OCI-LY1 (cell line): Measurements from ENCODE around the gene CNOT3.

Experiments used
- H2AFZ ChIP-seq: fragments of 200-600 bp; sonication (generic), shearing (Covaris generic); 2 replicates; pipeline ENCODE4 v1.6.0; 2014; ENCODE audit warnings: antibody characterized with exemption, mild to moderate bottlenecking, low read length
- H3F3A ChIP-seq: fragments of 200-600 bp; sonication (generic), shearing (Covaris generic); 2 replicates; pipeline ENCODE4 v1.6.0; 2014; ENCODE audit warnings: mild to moderate bottlenecking, antibody characterized with exemption, low read length, moderate library complexity; ENCODE audit not compliant: insufficient read depth
- H3K27ac ChIP-seq: fragments of 200-600 bp; sonication (generic); 2 replicates; pipeline ENCODE4 v1.5.1; 2014; ENCODE audit warnings: low read length, mixed run types, mild to moderate bottlenecking, low read depth; ENCODE audit not compliant: poor library complexity, severe bottlenecking
- H3K27me3 ChIP-seq: fragments of 200-600 bp; sonication (generic); 2 replicates; pipeline ENCODE4 v1.6.0; 2014; ENCODE audit warnings: antibody characterized with exemption, mild to moderate bottlenecking, low read length, moderate library complexity; ENCODE audit not compliant: insufficient read depth
- H3K36me3 ChIP-seq: fragments of 200-600 bp; sonication (generic); 2 replicates; pipeline ENCODE4 v1.6.1; 2014; ENCODE audit warnings: mild to moderate bottlenecking, antibody characterized with exemption, low read length, moderate library complexity, mixed read lengths; ENCODE audit not compliant: insufficient read depth
- H3K4me1 ChIP-seq: fragments of 200-600 bp; sonication (generic); 2 replicates; pipeline ENCODE4 v1.5.1; 2014; ENCODE audit warnings: mild to moderate bottlenecking, low read length, moderate library complexity; ENCODE audit not compliant: insufficient read depth, severe bottlenecking
- H3K4me2 ChIP-seq: fragments of 200-600 bp; sonication (generic), shearing (Covaris generic); 2 replicates; pipeline ENCODE4 v1.6.1; 2014; ENCODE audit warnings: low read length
- H3K4me3 ChIP-seq: fragments of 200-600 bp; sonication (generic); 2 replicates; pipeline ENCODE4 v1.5.1; 2014; ENCODE audit warnings: low read length, low read depth, mild to moderate bottlenecking, mixed read lengths; ENCODE audit not compliant: poor library complexity, severe bottlenecking
- H3K79me2 ChIP-seq: fragments of 200-600 bp; shearing (Covaris generic); 2 replicates; pipeline ENCODE4 v1.6.1; 2016; ENCODE audit warnings: mixed run types, low read length, mixed read lengths; ENCODE audit not compliant: insufficient read depth
- H3K9ac ChIP-seq: fragments of 200-600 bp; sonication (generic), shearing (Covaris generic); 2 replicates; pipeline ENCODE4 v1.6.1; 2014; ENCODE audit warnings: mild to moderate bottlenecking, low read length, mixed read lengths
- H3K9me2 ChIP-seq: fragments of 200-600 bp; sonication (generic), shearing (Covaris generic); 2 replicates; pipeline ENCODE4 v1.6.1; 2014; ENCODE audit warnings: low read depth, mild to moderate bottlenecking, low read length, mixed read lengths
- H3K9me3 ChIP-seq: fragments of 200-600 bp; shearing (Covaris generic); 2 replicates; pipeline ENCODE4 v1.6.1; 2014; ENCODE audit warnings: low read length, mixed read lengths
- H4K20me1 ChIP-seq: fragments of 200-600 bp; sonication (generic), shearing (Covaris generic); 2 replicates; pipeline ENCODE4 v1.6.0; 2016; ENCODE audit warnings: mild to moderate bottlenecking, low read length; ENCODE audit not compliant: insufficient read depth
- CTCF ChIP-seq: fragments of 200-600 bp; sonication (generic), shearing (Covaris generic); IDR thresholded peaks from 2 replicates; pipeline ENCODE4 v1.5.1; 2017; ENCODE audit warnings: mild to moderate bottlenecking, antibody characterized with exemption, low read length, moderate library complexity, mixed read lengths
- EZH2 ChIP-seq: fragments of 200-600 bp; sonication (generic), shearing (Covaris generic); IDR thresholded peaks from 2 replicates; pipeline ENCODE4 v1.8.0; 2017; ENCODE audit warnings: borderline replicate concordance, mixed run types, mild to moderate bottlenecking, antibody characterized with exemption, low read length, moderate library complexity, mixed read lengths

The CNOT3 gene

GRCh38 chr19:54183431-54183830, 45.9 kb downstream of the CNOT3 start:
- Histone ChIP-seq H3F3A (no peaks in the 10 kb centered on the region), H3K4me1 (peaks cover 15% of the 10 kb centered on the region), H3K4me3 (no peak overlapping the region), H3K27me3 (no peaks in the 10 kb centered on the region), H3K9ac (no peak overlapping the region), H3K36me3 (no peaks in the 10 kb centered on the region), H3K27ac (no peak overlapping the region), H3K9me3 (no peaks in the 10 kb centered on the region), H2AFZ (no peak overlapping the region), H3K4me2 (no peak overlapping the region), H3K79me2 (no peaks in the 10 kb centered on the region), H3K9me2 (no peaks in the 10 kb centered on the region), H4K20me1 (no peaks in the 10 kb centered on the region)
- no peak for TF ChIP-seq EZH2
- TF ChIP-seq CTCF = no peak

GRCh38 chr19:54186351-54186750, 48.8 kb downstream of the CNOT3 start:
- no peak for TF ChIP-seq EZH2
- no peak for TF ChIP-seq CTCF
- no peak overlapping the region for H3K27ac ChIP-seq
- no peak overlapping the region for H3K9ac ChIP-seq

GRCh38 chr19:54186934-54187381, 49.4 kb downstream of the CNOT3 start:
- Histone ChIP-seq H4K20me1 (no peaks in the 10 kb centered on the region), H3K27me3 (no peaks in the 10 kb centered on the region), H3K9ac (no peak overlapping the region), H3K4me3 (no peak overlapping the region), H2AFZ (no peak overlapping the region), H3K27ac (no peak overlapping the region), H3K9me3 (no peaks in the 10 kb centered on the region), H3K4me1 (peaks cover 16% of the 10 kb centered on the region), H3K36me3 (no peaks in the 10 kb centered on the region), H3K9me2 (no peaks in the 10 kb centered on the region), H3F3A (no peaks in the 10 kb centered on the region), H3K79me2 (no peaks in the 10 kb centered on the region), H3K4me2 (no peak overlapping the region)
- TF ChIP-seq EZH2 (no peak), CTCF (no peak)

More at GRCh38 chr19:54186351-54186750, 48.8 kb downstream of the CNOT3 start:
- H3K9me3 ChIP-seq = no peaks in the 10 kb centered on the region
- no peak overlapping the region for H3K4me3 ChIP-seq
- H2AFZ ChIP-seq = no peak overlapping the region
- no peaks in the 10 kb centered on the region for H3K79me2 ChIP-seq
- H3K4me1 ChIP-seq = peaks cover 11% of the 10 kb centered on the region
- no peaks in the 10 kb centered on the region for H3K27me3 ChIP-seq
- no peaks in the 10 kb centered on the region for H3F3A ChIP-seq
- H3K36me3 ChIP-seq = no peaks in the 10 kb centered on the region
- H4K20me1 ChIP-seq = no peaks in the 10 kb centered on the region
- H3K9me2 ChIP-seq = no peaks in the 10 kb centered on the region
- no peak overlapping the region for H3K4me2 ChIP-seq
